Right lobe of liver (tissue), 6 donors: ENCODE results near the gene CYTIP. TPM values are rescaled to one million over a fixed set of nuclear protein-coding genes. Genes with fewer than 3 reads are reported as not detected.

Source experiments
- ATAC-seq, 4 donors: fragments of 200-7000 bp; cut with Tn5 transposase; one replicate each; pipeline ENCODE4 v1.9.1; 2020; ENCODE audit warnings: mild to moderate bottlenecking in 4 of 4, moderate library complexity in 4 of 4
- DNase-seq, 3 donors: peaks; one replicate each; pipeline ENCODE4 v3.0.0-alpha.2; 2020
- H3K27ac ChIP-seq, 3 donors: fragments of 200-600 bp; one replicate each; pipeline ENCODE4 v1.8.0; 2022
- H3K27me3 ChIP-seq, 2 donors: fragments of 200-600 bp; one replicate each; pipeline ENCODE4 v1.8.0; 2022
- H3K36me3 ChIP-seq, 4 donors: fragments of 200-600 bp; sonication (generic) in 1 of 4; one replicate each; pipeline versions ENCODE4 v1.5.1 to v1.8.0; 2017 to 2022; ENCODE audit warnings: control low read depth in 1 of 4
- H3K4me1 ChIP-seq, 4 donors: fragments of 200-600 bp; sonication (generic) in 1 of 4; one replicate each; pipeline versions ENCODE4 v1.5.1 to v1.8.0; 2017 to 2022; ENCODE audit warnings: control low read depth in 1 of 4
- H3K4me3 ChIP-seq, 3 donors: fragments of 200-600 bp; one replicate each; pipeline ENCODE4 v1.8.0; 2022
- H3K9me3 ChIP-seq, 4 donors: fragments of 200-600 bp; sonication (generic) in 1 of 4; one replicate each; pipeline versions ENCODE4 v1.5.1 to v1.8.0; 2017 to 2022; ENCODE audit warnings: control low read depth in 1 of 4
- POLR2A ChIP-seq: fragments of 450-650 bp; IDR thresholded peaks from one replicate; pipeline ENCODE4 v1.6.1; 2017; ENCODE audit warnings: antibody characterized with exemption, mild to moderate bottlenecking
- WGBS: methylation state at CpG from one replicate; pipeline ENCODE4 v1.1.6; 2018; ENCODE audit warnings: low coverage, low lambda C conversion rate; ENCODE audit not compliant: insufficient coverage; ENCODE audit errors: missing lambda C conversion rate; 5-methylcytosine and 5-hydroxymethylcytosine counted together
- intact Hi-C, 2 donors: fragments of 100-400 bp; cut with DNase I; formaldehyde crosslinking; loops; one replicate each; pipeline versions ENCODE4 v1.11.2 to v1.14.1; 2022
- total RNA-seq, 6 experiments: library from RNA; depleted of rRNA in 2 of 6; stranded (reverse); fragments of >200 nt in 2 of 6; fragmentation: NEBNext Ultra II Directional in 3 of 6; extraction: Animal tissue kit (Norgen Biotek cat#: 25700) in 3 of 6; gene quantifications; one replicate each; pipeline versions ENCODE4 v1.1.0 to v1.2.4, GENCODE V29; 2016 to 2023
- TF ChIP-seq, protein P1 (sequence below), 4 donors: fragments of 200-600 bp in 3 of 4; fragments of 450-650 bp in 1 of 4; IDR thresholded peaks; one replicate each; pipeline versions ENCODE4 v1.5.1 to v1.8.0; 2016 to 2022; ENCODE audit warnings: antibody characterized with exemption in 4 of 4, mild to moderate bottlenecking in 2 of 4
- donor health status: DM: no; HTN: yes; CAD: no.
- donor health status: DM: no; HTN: no; CAD: no.
- donor health status: DM: no; HTN: no; CAD: no.
- donor health status: DM: no; HTN: yes; CAD: no.
- donor health status: DM: no; HTN: yes; CAD: no.

Gene CYTIP
- total RNA-seq, 6 experiments from 2014 or later: 1.1 to 6.0 (median 2.9) TPM

DNA sequence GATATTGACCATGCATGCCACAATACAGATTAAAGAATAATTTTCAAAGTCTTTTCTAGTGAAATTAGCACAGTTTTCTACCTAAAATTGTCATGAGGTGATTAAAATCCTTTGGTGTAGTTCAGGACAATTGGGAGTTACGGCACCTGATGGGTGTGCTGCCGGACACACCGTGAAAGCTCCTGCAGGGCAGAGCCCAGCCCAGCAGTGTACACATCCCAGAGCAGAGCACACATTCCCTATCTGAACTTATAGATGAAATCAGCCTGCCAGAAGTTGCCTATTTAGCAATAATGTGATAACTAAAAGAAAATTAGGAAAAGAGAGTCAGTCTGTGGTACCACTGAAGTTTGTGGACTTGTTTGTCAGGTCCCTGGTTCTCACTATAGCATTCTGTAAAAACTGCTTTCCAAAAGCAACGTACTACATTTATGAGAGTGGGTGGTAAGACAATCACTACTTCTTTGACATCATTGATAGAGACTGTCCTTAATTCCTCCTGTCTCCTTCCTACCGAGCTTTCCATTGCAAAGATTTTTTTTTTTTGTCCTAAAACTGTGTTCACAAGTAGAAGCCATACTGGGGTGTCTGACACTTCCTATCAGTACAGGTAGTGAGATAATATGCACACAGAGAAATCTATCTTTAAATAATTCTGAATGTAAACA is 3.4 kb downstream of the CYTIP start:
- TF ChIP-seq, protein P1, sequence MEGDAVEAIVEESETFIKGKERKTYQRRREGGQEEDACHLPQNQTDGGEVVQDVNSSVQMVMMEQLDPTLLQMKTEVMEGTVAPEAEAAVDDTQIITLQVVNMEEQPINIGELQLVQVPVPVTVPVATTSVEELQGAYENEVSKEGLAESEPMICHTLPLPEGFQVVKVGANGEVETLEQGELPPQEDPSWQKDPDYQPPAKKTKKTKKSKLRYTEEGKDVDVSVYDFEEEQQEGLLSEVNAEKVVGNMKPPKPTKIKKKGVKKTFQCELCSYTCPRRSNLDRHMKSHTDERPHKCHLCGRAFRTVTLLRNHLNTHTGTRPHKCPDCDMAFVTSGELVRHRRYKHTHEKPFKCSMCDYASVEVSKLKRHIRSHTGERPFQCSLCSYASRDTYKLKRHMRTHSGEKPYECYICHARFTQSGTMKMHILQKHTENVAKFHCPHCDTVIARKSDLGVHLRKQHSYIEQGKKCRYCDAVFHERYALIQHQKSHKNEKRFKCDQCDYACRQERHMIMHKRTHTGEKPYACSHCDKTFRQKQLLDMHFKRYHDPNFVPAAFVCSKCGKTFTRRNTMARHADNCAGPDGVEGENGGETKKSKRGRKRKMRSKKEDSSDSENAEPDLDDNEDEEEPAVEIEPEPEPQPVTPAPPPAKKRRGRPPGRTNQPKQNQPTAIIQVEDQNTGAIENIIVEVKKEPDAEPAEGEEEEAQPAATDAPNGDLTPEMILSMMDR (IDR thresholded peaks at IDR 0.05): no peak
- TF ChIP-seq POLR2A: no peak
- 64% methylated on average over 5 of the region's 5 CpGs for WGBS
- Histone ChIP-seq H3K9me3 (no peaks in the 10 kb centered on the region), H3K27me3 (no peaks in the 10 kb centered on the region), H3K4me1 (no peaks in the 10 kb centered on the region), H3K27ac (peak overlapping the region in 1 of 3 donors; percentile 4), H3K4me3 (peak overlapping the region in 1 of 3 donors; percentile 41), H3K36me3 (no peaks in the 10 kb centered on the region)
- ATAC-seq: no peak
- no peak for DNase-seq
- intact Hi-C loops: no loop called here

DNA sequence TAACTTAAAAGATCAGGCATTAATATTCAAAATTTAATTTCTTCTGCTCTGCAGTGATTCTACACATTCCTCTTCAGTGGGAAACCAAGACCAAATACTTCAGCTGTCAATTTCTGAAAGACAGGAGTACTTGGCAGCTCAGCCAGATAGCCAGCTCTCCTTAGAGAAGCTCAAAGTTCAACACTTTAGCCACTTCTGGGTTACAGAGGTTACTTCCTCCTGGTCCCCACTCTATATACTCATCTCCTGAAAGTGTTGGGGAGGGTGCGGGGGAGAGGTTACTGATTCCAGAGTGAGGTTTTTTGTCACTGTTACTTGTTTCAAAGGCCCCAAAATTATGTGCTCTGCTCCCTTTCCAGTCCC is 4.1 kb downstream of the CYTIP start:
- intact Hi-C loops: no loop called here
- no peak overlapping the region for H3K27ac ChIP-seq
- ATAC-seq: peak; percentile 41 to 54 (median 44)
- peak overlapping the region in 1 of 3 donors; percentile 10 for H3K4me3 ChIP-seq
- WGBS: 58% methylated on average over 1 of the region's 1 CpG
- no peak for DNase-seq
- H3K27me3 ChIP-seq: no peaks in the 10 kb centered on the region
- H3K9me3 ChIP-seq: no peaks in the 10 kb centered on the region
- H3K36me3 ChIP-seq: no peaks in the 10 kb centered on the region
- TF ChIP-seq, protein P1 (IDR thresholded peaks at IDR 0.05): no peak
- no peak for TF ChIP-seq POLR2A
- no peaks in the 10 kb centered on the region for H3K4me1 ChIP-seq

DNA sequence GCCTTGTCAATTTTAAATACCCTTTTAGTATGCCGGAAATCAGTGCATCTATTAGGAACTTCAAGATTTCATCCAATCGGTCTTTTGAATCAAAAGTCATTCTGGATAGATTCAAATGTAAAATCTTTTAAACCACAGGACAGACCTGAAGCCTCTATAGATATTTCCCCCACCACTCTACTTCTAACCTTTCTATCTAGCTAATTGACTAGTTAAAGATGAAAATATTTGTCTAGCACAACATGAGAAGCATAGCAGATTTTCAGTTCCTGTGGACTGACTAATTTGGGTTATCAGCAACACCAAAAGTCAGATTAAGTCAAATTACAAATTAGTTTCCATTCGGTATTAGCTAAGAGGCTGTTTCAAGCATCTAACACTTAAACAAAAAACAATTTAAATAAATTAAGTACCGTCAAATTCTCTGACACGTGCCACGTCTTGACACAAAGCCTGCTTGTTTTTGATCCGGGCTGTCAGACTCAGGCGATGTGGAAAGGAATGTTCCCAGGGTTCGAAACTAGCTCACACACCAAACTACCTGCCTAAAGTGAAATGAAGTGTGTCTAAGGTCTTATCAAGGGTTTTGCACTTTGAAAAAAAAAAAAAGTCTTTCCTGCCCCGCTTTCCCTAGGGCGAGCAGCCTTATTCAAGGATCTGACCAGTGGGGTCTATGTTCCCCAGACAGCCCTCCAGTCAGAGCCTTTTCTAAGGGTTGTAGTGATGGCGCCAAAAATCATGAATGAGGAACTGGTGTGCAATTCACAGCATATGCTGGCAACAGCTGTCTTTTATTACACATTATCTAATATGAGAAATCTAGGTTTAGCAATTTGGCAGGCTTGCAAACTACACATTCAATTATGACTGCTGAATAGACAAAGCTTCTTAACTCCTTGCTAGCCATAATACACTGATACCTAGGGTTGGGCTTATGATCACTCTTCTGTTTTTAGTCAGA is 4.7 kb downstream of the CYTIP start:
- 43% methylated on average over 12 of the region's 12 CpGs for WGBS
- H3K4me1 ChIP-seq: no peaks in the 10 kb centered on the region
- intact Hi-C loops: no loop called here
- peak in 1 of 4 donors; percentile 5 for ATAC-seq
- no peaks in the 10 kb centered on the region for H3K9me3 ChIP-seq
- no peak for TF ChIP-seq POLR2A
- TF ChIP-seq, protein P1 (IDR thresholded peaks at IDR 0.05): no peak
- H3K27ac ChIP-seq: no peak overlapping the region
- H3K27me3 ChIP-seq: no peaks in the 10 kb centered on the region
- no peak for DNase-seq
- no peaks in the 10 kb centered on the region for H3K36me3 ChIP-seq
- H3K4me3 ChIP-seq: no peak overlapping the region

DNA sequence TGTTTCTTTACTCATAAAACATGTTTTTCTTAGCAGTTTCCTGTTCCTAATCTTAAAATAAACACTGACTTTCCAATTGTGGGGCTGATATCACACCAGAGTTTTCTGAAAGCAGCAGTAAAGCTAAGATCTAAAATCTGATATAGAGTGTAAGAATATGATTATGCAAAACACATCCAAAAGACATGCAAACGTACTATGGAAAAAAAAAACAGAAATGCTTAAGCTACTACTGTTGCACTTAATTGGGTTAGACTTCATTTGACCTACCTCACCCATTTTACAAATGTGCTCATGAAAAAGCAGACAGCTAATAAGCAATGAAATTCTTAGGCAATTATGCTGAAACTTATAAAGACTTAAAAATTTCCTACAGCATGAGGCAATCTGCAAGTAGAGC is 10.5 kb downstream of the CYTIP start:
- 28% methylated on average over 1 of the region's 1 CpG for WGBS
- H3K36me3 ChIP-seq: no peaks in the 10 kb centered on the region
- TF ChIP-seq, protein P1 (IDR thresholded peaks at IDR 0.05): no peak
- TF ChIP-seq POLR2A: no peak
- H3K9me3 ChIP-seq: no peaks in the 10 kb centered on the region
- ATAC-seq (no peak), DNase-seq (no peak)
- intact Hi-C loops: no loop called here
- no peak overlapping the region for H3K4me3 ChIP-seq
- no peaks in the 10 kb centered on the region for H3K27me3 ChIP-seq
- no peak overlapping the region for H3K27ac ChIP-seq
- no peaks in the 10 kb centered on the region for H3K4me1 ChIP-seq
